ENCODE data around the gene PIAS3.

PIAS3 gene

DNA sequence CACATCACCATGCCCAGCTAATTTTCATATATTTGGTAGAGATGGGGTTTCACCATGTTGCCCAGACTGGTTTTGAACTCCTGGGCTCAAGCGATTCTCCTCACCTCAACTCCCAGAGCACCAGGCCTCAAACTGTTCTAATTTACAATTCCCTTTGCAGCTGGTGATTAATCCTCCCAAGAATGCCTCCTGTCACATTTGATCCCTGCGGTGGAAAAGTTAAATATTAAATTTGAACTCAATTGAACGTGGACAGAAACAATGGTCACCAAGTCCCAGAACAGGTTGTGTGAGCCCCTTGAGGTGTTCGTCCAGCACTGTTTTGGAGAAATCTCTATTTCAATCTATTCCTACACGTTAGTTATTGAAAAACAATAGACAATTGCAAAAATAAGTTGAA is 28.8 kb upstream of the PIAS3 start:
- DNase-seq (ENCODE audit: insufficient read length, low spot score), result no peak
- no peak for FAIRE-seq
- TF ChIP-seq, protein P1, sequence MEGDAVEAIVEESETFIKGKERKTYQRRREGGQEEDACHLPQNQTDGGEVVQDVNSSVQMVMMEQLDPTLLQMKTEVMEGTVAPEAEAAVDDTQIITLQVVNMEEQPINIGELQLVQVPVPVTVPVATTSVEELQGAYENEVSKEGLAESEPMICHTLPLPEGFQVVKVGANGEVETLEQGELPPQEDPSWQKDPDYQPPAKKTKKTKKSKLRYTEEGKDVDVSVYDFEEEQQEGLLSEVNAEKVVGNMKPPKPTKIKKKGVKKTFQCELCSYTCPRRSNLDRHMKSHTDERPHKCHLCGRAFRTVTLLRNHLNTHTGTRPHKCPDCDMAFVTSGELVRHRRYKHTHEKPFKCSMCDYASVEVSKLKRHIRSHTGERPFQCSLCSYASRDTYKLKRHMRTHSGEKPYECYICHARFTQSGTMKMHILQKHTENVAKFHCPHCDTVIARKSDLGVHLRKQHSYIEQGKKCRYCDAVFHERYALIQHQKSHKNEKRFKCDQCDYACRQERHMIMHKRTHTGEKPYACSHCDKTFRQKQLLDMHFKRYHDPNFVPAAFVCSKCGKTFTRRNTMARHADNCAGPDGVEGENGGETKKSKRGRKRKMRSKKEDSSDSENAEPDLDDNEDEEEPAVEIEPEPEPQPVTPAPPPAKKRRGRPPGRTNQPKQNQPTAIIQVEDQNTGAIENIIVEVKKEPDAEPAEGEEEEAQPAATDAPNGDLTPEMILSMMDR (IDR thresholded peaks at IDR 0.05; ENCODE audit: insufficient read depth, missing control alignments), result no peak

DNA sequence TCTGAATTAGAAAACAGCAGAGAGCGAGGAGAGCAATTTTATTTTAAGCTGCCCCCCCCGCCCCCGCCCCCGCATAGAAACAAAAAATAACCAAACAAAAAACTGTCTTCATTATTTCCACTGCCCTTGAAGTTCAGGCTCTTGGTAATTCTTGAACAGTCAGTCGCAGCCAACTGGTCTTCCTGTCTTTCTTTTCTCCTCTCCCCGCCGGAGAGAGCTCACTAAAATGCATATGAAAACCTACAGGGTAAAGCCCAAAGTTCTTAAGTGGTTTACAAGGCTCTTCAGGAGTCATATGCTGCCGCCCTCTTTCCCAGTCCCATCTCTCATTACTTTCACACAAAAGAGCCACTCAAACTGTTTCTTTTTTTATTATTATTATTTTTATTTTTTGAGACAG is 27.9 kb upstream of the PIAS3 start:
- TF ChIP-seq, protein P1 (IDR thresholded peaks at IDR 0.05; ENCODE audit: insufficient read depth, missing control alignments), result no peak
- FAIRE-seq, result no peak
- DNase-seq (ENCODE audit: insufficient read length, low spot score), result no peak

DNA sequence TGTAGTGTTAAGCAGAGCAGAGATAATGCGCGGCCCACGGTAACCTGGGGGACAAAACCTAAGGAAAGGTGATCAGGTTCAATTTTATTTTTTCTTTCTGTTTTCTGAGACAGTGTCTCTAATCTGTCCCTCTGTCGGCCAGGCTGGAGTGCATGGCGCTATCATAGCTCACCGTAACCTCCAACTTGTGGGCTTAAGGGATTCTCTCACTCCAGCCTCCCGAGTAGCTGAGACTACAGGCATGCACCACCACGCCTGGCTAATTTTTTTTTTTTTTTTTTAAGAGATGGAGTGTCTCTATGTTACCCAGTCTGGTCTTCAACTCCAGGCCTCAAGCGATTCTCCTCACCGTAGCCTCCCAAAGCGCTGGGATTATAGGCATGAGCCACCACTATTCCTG is 27.5 kb upstream of the PIAS3 start:
- FAIRE-seq, result no peak

DNA sequence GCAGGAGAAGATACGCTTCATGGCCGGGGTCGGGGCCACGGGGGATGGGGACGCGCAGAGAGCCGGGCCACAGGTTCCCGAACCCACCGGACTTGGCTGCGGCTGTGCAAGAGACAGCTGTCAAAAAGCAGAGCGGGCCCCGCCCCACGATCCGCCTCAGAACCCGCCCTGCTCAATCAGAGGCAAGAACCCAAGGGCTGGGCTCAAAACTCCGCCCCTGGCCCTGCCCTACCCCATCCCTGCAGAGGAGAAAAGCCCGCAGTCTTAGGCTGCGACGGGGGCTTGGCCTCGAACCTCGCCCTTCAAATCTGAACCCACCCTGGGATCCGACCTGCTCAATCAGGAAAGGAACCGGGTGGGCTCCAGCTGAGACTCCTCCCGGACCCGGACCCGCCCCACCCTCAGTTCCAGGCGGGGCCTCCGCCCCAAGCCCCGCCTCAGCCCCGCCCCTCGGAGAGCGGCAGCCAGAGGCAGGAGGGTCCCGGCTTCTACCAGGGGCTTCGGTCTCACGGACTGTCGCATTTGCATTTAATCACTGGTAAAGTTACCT is 26.9 kb upstream of the PIAS3 start, which contains the start of gene ANKRD35:
ANKRD35 (minus strand) TSS at position 129 of the 550 bp plus-strand sequence; CDS start at position 21, 108 bp downstream.
- DNase-seq (ENCODE audit: insufficient read length, low spot score), result peak; percentile 99
- TF ChIP-seq, protein P1 (IDR thresholded peaks at IDR 0.05; ENCODE audit: insufficient read depth, missing control alignments), result no peak
- FAIRE-seq, result no peak

More for the DNA sequence above, 27.5 kb upstream of the PIAS3 start:
- TF ChIP-seq, protein P1 (IDR thresholded peaks at IDR 0.05; ENCODE audit: insufficient read depth, missing control alignments), result no peak
- DNase-seq (ENCODE audit: insufficient read length, low spot score), result no peak

DNA sequence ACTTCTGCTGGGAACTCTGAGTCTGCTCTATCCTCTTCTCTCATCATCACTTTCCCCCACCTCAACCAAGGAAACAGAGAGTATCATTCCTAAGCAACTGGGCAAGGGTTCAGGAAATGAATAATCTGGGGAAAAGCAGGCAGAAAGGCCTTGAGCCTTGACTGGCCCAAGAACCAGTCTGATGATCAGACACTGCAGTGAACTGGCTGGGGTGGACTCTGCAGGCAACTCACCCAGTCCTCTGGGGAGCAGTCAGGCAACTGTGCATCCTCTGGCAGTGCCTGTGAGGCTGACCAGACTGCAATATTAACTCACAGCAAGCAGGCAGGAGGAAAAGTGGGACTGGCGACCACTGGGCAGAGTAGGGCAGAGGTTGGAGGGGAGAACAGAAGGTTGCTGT is 25.8 kb upstream of the PIAS3 start:
- FAIRE-seq (no peak), DNase-seq (ENCODE audit: insufficient read length, low spot score) (no peak)
- TF ChIP-seq, protein P1 (IDR thresholded peaks at IDR 0.05; ENCODE audit: insufficient read depth, missing control alignments), result no peak

DNA sequence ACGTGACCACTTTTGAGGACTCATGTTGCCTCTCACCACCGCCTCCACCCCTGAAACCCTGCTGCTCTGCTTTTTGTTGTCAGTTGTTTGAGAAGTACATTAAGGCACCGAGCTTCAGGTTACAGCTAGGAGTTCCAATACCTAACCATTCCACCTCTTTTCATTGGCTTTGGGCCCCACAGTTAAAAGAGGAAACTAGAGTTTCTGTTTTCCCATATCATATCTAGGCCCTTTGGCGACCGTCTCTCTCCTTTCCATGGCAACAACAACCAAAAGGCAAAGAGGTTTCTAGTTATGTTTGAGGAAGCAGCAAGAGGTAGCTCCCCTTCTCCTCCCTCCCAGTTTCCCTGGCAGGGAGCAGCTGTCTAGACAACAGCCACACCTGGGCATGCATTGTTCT is 20.9 kb upstream of the PIAS3 start:
- TF ChIP-seq, protein P1 (IDR thresholded peaks at IDR 0.05; ENCODE audit: insufficient read depth, missing control alignments), result no peak
- DNase-seq (ENCODE audit: insufficient read length, low spot score) (no peak), FAIRE-seq (no peak)

DNA sequence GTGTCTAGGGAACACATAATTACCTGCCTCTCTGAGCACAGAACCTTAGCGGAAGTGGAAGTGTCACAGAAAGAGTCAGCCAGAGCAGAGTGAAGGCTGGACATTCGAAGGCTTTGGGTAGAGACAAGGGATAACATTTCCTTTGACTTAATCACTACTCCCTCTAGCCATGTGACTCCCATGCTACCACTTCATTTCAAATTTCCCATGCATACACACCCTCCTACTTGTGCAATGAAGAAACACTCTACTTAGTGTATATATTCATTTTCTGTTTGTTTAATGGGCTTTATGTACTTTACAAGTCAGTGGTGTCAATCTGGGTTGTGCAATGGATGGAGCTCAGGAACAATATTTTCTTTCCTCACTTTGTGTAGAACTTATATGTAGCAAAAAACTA is 19.8 kb upstream of the PIAS3 start:
- FAIRE-seq, result no peak
- TF ChIP-seq, protein P1 (IDR thresholded peaks at IDR 0.05; ENCODE audit: insufficient read depth, missing control alignments), result no peak
- no peak for DNase-seq (ENCODE audit: insufficient read length, low spot score)
